Natural killer cell (primary cell): ENCODE data around the gene TSPAN18. TPM values are rescaled to one million over a fixed set of nuclear protein-coding genes. Genes with fewer than 3 reads are reported as not detected.

Experiments
- ATAC-seq, 3 donors: fragments of 150-1000 bp in 2 of 3; fragments of 200-7000 bp in 1 of 3; cut with Tn5 transposase; 1 replicate in 1 of 3; 2 replicates in 2 of 3; pipeline ENCODE4 v1.10.0; 2021; ENCODE audit warnings: mild to moderate bottlenecking in 2 of 3, moderate library complexity in 2 of 3
- DNase-seq, 2 donors: peaks; one replicate each; pipeline versions ENCODE4 v3.0.0 to v3.0.0-alpha.2; 2013 to 2021; ENCODE audit warnings: mixed read lengths in 1 of 2
- H3K27ac ChIP-seq: one replicate; pipeline ENCODE4 v1.5.1; 2013; ENCODE audit warnings: mild to moderate bottlenecking, low read length
- H3K27me3 ChIP-seq: one replicate; pipeline ENCODE4 v1.6.1; 2013; ENCODE audit warnings: low read length; ENCODE audit not compliant: control insufficient read depth, insufficient read depth
- H3K36me3 ChIP-seq: one replicate; pipeline ENCODE4 v1.6.1; 2013; ENCODE audit warnings: low read length; ENCODE audit not compliant: control insufficient read depth, insufficient read depth
- H3K4me1 ChIP-seq: one replicate; pipeline ENCODE4 v1.6.1; 2013; ENCODE audit warnings: low read length; ENCODE audit not compliant: control insufficient read depth, insufficient read depth
- H3K4me3 ChIP-seq: one replicate; pipeline ENCODE4 v1.5.1; 2013; ENCODE audit warnings: low read length
- H3K9me3 ChIP-seq: one replicate; pipeline ENCODE4 v1.6.1; 2013; ENCODE audit warnings: low read length; ENCODE audit not compliant: control insufficient read depth, insufficient read depth
- H3K27ac Mint-ChIP-seq, 2 donors: one replicate each; pipeline ENCODE4 v1.8.0; 2022; ENCODE audit warnings: mild to moderate bottlenecking in 2 of 2, mixed read lengths in 2 of 2, moderate library complexity in 1 of 2
- H3K27me3 Mint-ChIP-seq, 2 donors: one replicate each; pipeline ENCODE4 v1.8.0; 2022; ENCODE audit warnings: low read depth in 2 of 2, mixed read lengths in 2 of 2
- H3K36me3 Mint-ChIP-seq: one replicate; pipeline ENCODE4 v1.8.0; 2022; ENCODE audit warnings: mixed read lengths
- H3K4me1 Mint-ChIP-seq, 2 donors: one replicate each; pipeline ENCODE4 v1.8.0; 2022; ENCODE audit warnings: mixed read lengths in 2 of 2
- H3K4me3 Mint-ChIP-seq: one replicate; pipeline ENCODE4 v1.8.0; 2022; ENCODE audit warnings: mild to moderate bottlenecking, moderate library complexity, mixed read lengths
- H3K9me3 Mint-ChIP-seq, 2 donors: one replicate each; pipeline ENCODE4 v1.8.0; 2022; ENCODE audit warnings: mixed read lengths in 2 of 2
- CTCF ChIP-seq: fragments of 200-600 bp; IDR thresholded peaks from one replicate; pipeline ENCODE4 v1.8.0; 2022; ENCODE audit warnings: antibody characterized with exemption
- WGBS: methylation state at CpG from one replicate; pipeline ENCODE4 v1.1.7; 2013; ENCODE audit warnings: missing lambda C conversion rate; ENCODE audit not compliant: insufficient coverage; 5-methylcytosine and 5-hydroxymethylcytosine counted together
- intact Hi-C: fragments of 100-400 bp; cut with micrococcal nuclease; formaldehyde crosslinking; loops from one replicate; pipeline ENCODE4 v1.14.2; 2022
- total RNA-seq, 4 donors: library from RNA; stranded (reverse); fragments of 120-200 nt in 1 of 4; gene quantifications; one replicate each; pipeline versions ENCODE4 v1.2.3 to v1.2.4, GENCODE V29; 2013 to 2022

TSPAN18 gene
- total RNA-seq, 3 donors from 2014 or later (not counting 1 experiment from before 2014, with no cell fraction given): 1.9 to 2.4 (median 2.3) TPM

- Mint-ChIP-seq H3K9me3 (peaks cover 0 to 2% of the 10 kb centered on the region in 2 donors), H3K27me3 (peaks cover 6 to 14% of the 10 kb centered on the region in 2 donors), H3K4me1 (no peaks in the 10 kb centered on the region), H3K4me3 (no peak overlapping the region), H3K27ac (no peak overlapping the region), H3K36me3 (no peaks in the 10 kb centered on the region)
- no peak for TF ChIP-seq CTCF
- intact Hi-C loops: no loop called here
- H3K36me3 ChIP-seq: no peaks in the 10 kb centered on the region
- H3K27me3 ChIP-seq: no peaks in the 10 kb centered on the region
- H3K9me3 ChIP-seq: no peaks in the 10 kb centered on the region
- H3K4me1 ChIP-seq: no peaks in the 10 kb centered on the region
- ATAC-seq (no peak), DNase-seq (no peak)
- 92% methylated on average over 10 of the region's 10 CpGs for WGBS
- no peak overlapping the region for H3K27ac ChIP-seq
- H3K4me3 ChIP-seq: no peak overlapping the region
Observed at GRCh38 chr11:44790211-44790610, 63.4 kb downstream of the TSPAN18 start.

- TF ChIP-seq CTCF: no peak
- Mint-ChIP-seq H3K4me3 (no peak overlapping the region), H3K27me3 (peaks cover 0 to 14% of the 10 kb centered on the region in 2 donors), H3K27ac (no peak overlapping the region), H3K4me1 (no peaks in the 10 kb centered on the region), H3K9me3 (peaks cover 0 to 2% of the 10 kb centered on the region in 2 donors), H3K36me3 (no peaks in the 10 kb centered on the region)
- H3K27ac ChIP-seq: no peak overlapping the region
- DNase-seq (no peak), ATAC-seq (no peak)
- H3K36me3 ChIP-seq: no peaks in the 10 kb centered on the region
- H3K9me3 ChIP-seq: no peaks in the 10 kb centered on the region
- no peak overlapping the region for H3K4me3 ChIP-seq
- intact Hi-C loops: no loop called here
- 92% methylated on average over 13 of the region's 13 CpGs for WGBS
- H3K4me1 ChIP-seq: no peaks in the 10 kb centered on the region
- H3K27me3 ChIP-seq: no peaks in the 10 kb centered on the region
Observed at GRCh38 chr11:44791316-44791925, 64.7 kb downstream of the TSPAN18 start.

- no peaks in the 10 kb centered on the region for H3K36me3 ChIP-seq
- peaks cover 0 to 15% of the 10 kb centered on the region in 2 donors for H3K27me3 Mint-ChIP-seq
- WGBS: 91% methylated on average over 8 of the region's 8 CpGs
- no peak overlapping the region for H3K4me3 ChIP-seq
- H3K4me1 ChIP-seq: no peaks in the 10 kb centered on the region
- no peaks in the 10 kb centered on the region for H3K9me3 ChIP-seq
- H3K27ac Mint-ChIP-seq: no peak overlapping the region
- H3K4me1 Mint-ChIP-seq: no peaks in the 10 kb centered on the region
- DNase-seq (no peak), ATAC-seq (no peak)
- H3K27ac ChIP-seq: no peak overlapping the region
- intact Hi-C loops: no loop called here
- H3K27me3 ChIP-seq: no peaks in the 10 kb centered on the region
- H3K9me3 Mint-ChIP-seq: peaks cover 0 to 2% of the 10 kb centered on the region in 2 donors
- no peak for TF ChIP-seq CTCF
- no peak overlapping the region for H3K4me3 Mint-ChIP-seq
- H3K36me3 Mint-ChIP-seq: no peaks in the 10 kb centered on the region
Observed at GRCh38 chr11:44792171-44792570, 65.4 kb downstream of the TSPAN18 start.
